Neutrophil (primary cell): Measurements from ENCODE around the gene NIF3L1.
A peak's percentile ranks its signal among the peaks of the same experiment; 100 is the strongest.

ENCODE experiments used
- H3K27ac ChIP-seq: fragments of 200-600 bp; sonication (generic); 2 replicates; pipeline ENCODE4 v1.5.1; 2016; ENCODE audit warnings: mild to moderate bottlenecking, moderate library complexity
- H3K27me3 ChIP-seq: fragments of 200-600 bp; sonication (generic); 2 replicates; pipeline ENCODE4 v1.6.0; 2016; ENCODE audit warnings: mild to moderate bottlenecking
- H3K36me3 ChIP-seq: fragments of 200-600 bp; sonication (generic); 2 replicates; pipeline ENCODE4 v1.5.1; 2017
- H3K4me1 ChIP-seq, 2 experiments: fragments of 200-600 bp in 1 of 2; sonication (generic) in 1 of 2; 1 replicate in 1 of 2; 2 replicates in 1 of 2; pipeline versions ENCODE4 v1.5.1 to v1.6.1; 2013 to 2016; ENCODE audit warnings: low read depth in 1 of 2, low read length in 1 of 2, mild to moderate bottlenecking in 1 of 2, moderate library complexity in 1 of 2; ENCODE audit not compliant: control insufficient read depth in 1 of 2, insufficient read depth in 1 of 2
- H3K4me3 ChIP-seq, 2 experiments: fragments of 200-600 bp in 1 of 2; sonication (generic) in 1 of 2; 1 replicate in 1 of 2; 2 replicates in 1 of 2; pipeline ENCODE4 v1.5.1; 2013 to 2016; ENCODE audit warnings: low read depth in 1 of 2, low read length in 1 of 2, mild to moderate bottlenecking in 1 of 2, moderate library complexity in 1 of 2
- H3K9me3 ChIP-seq: fragments of 200-600 bp; sonication (generic); 2 replicates; pipeline ENCODE4 v1.5.1; 2016
- CTCF ChIP-seq: fragments of 200-600 bp; sonication (generic); IDR thresholded peaks from 2 replicates; pipeline ENCODE4 v1.5.1; 2016; ENCODE audit warnings: antibody characterized with exemption

The NIF3L1 gene

GRCh38 chr2:200864176-200865034, 24.8 kb upstream of the NIF3L1 start, which contains the start of gene CLK1:
Gene CLK1, minus strand, starts transcription at chr2:200864658. Its CDS starts 2,796 bp downstream, at chr2:200861862.
- peaks cover 57 to 62% of the 10 kb centered on the region in 2 experiments for H3K4me1 ChIP-seq
- peak within 1 kb of the TSS; percentile 87 to 92 for H3K4me3 ChIP-seq
- no peaks in the 10 kb centered on the region for H3K9me3 ChIP-seq
- peaks cover 21% of the 10 kb centered on the region for H3K36me3 ChIP-seq
- H3K27me3 ChIP-seq = no peaks in the 10 kb centered on the region
- no peak for TF ChIP-seq CTCF
- H3K27ac ChIP-seq = peak within 1 kb of the TSS; percentile 99

- Histone ChIP-seq H3K27ac (no peak overlapping the region), H3K36me3 (no peaks in the 10 kb centered on the region), H3K4me1 (peaks cover 29 to 42% of the 10 kb centered on the region in 2 experiments), H3K9me3 (no peaks in the 10 kb centered on the region), H3K27me3 (no peaks in the 10 kb centered on the region), H3K4me3 (no peak overlapping the region)
- TF ChIP-seq CTCF = no peak
Measured at GRCh38 chr2:200869014-200869413, 20.2 kb upstream of the NIF3L1 start.

GRCh38 chr2:200871151-200871550, 18.0 kb upstream of the NIF3L1 start:
- no peaks in the 10 kb centered on the region for H3K9me3 ChIP-seq
- H3K36me3 ChIP-seq = no peaks in the 10 kb centered on the region
- H3K27me3 ChIP-seq = no peaks in the 10 kb centered on the region
- no peak overlapping the region for H3K4me3 ChIP-seq
- H3K4me1 ChIP-seq = peaks cover 13 to 26% of the 10 kb centered on the region in 2 experiments
- TF ChIP-seq CTCF = no peak
- H3K27ac ChIP-seq = no peak overlapping the region

GRCh38 chr2:200873560-200873959, 15.6 kb upstream of the NIF3L1 start:
- Histone ChIP-seq H3K4me1 (peaks cover 2 to 13% of the 10 kb centered on the region in 2 experiments), H3K4me3 (no peak overlapping the region), H3K27me3 (no peaks in the 10 kb centered on the region), H3K36me3 (peaks cover 5% of the 10 kb centered on the region), H3K27ac (no peak overlapping the region), H3K9me3 (no peaks in the 10 kb centered on the region)
- no peak for TF ChIP-seq CTCF

- Histone ChIP-seq H3K4me1 (peaks cover 0 to 4% of the 10 kb centered on the region in 2 experiments), H3K27ac (no peak overlapping the region), H3K36me3 (peaks cover 36% of the 10 kb centered on the region), H3K27me3 (no peaks in the 10 kb centered on the region), H3K4me3 (no peak overlapping the region), H3K9me3 (no peaks in the 10 kb centered on the region)
- TF ChIP-seq CTCF = no peak
Measured at GRCh38 chr2:200877443-200877842, 11.7 kb upstream of the NIF3L1 start.
